ENCODE data around the gene MACROD1. TPM values are rescaled to one million over a fixed set of nuclear protein-coding genes. Genes with fewer than 3 reads are reported as not detected.
A peak's percentile ranks its signal among the peaks of the same experiment; 100 is the strongest.

Gene MACROD1
- polyA plus RNA-seq, 4 donors: 13.1 to 137 (median 17.8) TPM

- Histone ChIP-seq H3K4me1 (ENCODE audit: control insufficient read depth in 3 of 3, insufficient read depth in 2 of 3, low read depth in 1 of 3, low read length in 2 of 3) (peaks cover 0 to 6% (median 0%) of the 10 kb centered on the region in 3 donors), H3K27ac (ENCODE audit: low read depth in 1 of 3, low read length in 2 of 3) (no peak overlapping the region), H3K27me3 (ENCODE audit: control insufficient read depth in 3 of 3, insufficient read depth in 3 of 3, low read length in 3 of 3) (no peaks in the 10 kb centered on the region), H3K9me3 (ENCODE audit: control insufficient read depth in 2 of 2, insufficient read depth in 1 of 2, low read depth in 1 of 2, low read length in 1 of 2) (no peaks in the 10 kb centered on the region), H3K36me3 (ENCODE audit: control insufficient read depth in 3 of 3, insufficient read depth in 2 of 3, low read depth in 1 of 3, low read length in 3 of 3) (no peaks in the 10 kb centered on the region), H3K4me3 (ENCODE audit: low read depth in 1 of 3, low read length in 3 of 3) (no peak overlapping the region)
- DNase-seq: no peak
- no peak for FAIRE-seq
- WGBS, 3 donors: 79 to 86% (median 83%) methylated on average over 8 of the region's 8 CpGs
Measured at GRCh38 chr11:64100360-64100759, 65.6 kb downstream of the MACROD1 start.

GRCh38 chr11:64099436-64099835 lies 66.5 kb downstream of the MACROD1 start:
- no peak for DNase-seq
- WGBS, 3 donors: 75 to 94% (median 92%) methylated on average over 4 of the region's 4 CpGs
- H3K36me3 ChIP-seq (ENCODE audit: control insufficient read depth in 3 of 3, insufficient read depth in 2 of 3, low read depth in 1 of 3, low read length in 3 of 3): no peaks in the 10 kb centered on the region
- no peaks in the 10 kb centered on the region for H3K9me3 ChIP-seq (ENCODE audit: control insufficient read depth in 2 of 2, insufficient read depth in 1 of 2, low read depth in 1 of 2, low read length in 1 of 2)
- no peak for FAIRE-seq
- no peaks in the 10 kb centered on the region for H3K27me3 ChIP-seq (ENCODE audit: control insufficient read depth in 3 of 3, insufficient read depth in 3 of 3, low read length in 3 of 3)
- no peak overlapping the region for H3K4me3 ChIP-seq (ENCODE audit: low read depth in 1 of 3, low read length in 3 of 3)
- H3K27ac ChIP-seq (ENCODE audit: low read depth in 1 of 3, low read length in 2 of 3): no peak overlapping the region
- H3K4me1 ChIP-seq (ENCODE audit: control insufficient read depth in 3 of 3, insufficient read depth in 2 of 3, low read depth in 1 of 3, low read length in 2 of 3): peaks cover 0 to 10% (median 0%) of the 10 kb centered on the region in 3 donors

DNA sequence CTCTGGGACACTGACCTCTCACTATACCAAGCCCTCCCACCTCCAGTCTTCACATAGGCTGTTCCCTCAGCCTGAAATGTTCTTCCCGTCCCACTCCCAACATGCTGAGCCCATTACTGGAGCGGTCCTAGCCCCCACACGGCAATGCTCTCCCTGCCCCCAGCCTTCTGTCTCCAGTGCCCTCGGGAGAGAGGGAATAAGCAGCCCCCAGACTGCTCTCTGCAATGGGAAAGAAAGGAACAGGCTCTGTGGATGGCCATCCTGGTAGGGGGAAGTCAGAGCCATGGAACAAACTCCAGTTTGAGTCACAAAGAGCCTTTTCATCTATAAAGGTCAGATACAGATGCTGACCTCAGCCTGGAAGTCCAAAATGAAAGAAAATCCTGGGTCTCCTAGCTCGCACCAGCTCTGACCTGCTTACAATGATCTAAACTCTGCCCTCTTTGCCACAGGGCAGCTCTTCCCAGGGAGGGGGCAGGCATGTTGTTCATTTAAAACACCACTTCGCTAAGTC lies 67.5 kb downstream of the MACROD1 start:
- H3K36me3 ChIP-seq (ENCODE audit: control insufficient read depth in 3 of 3, insufficient read depth in 2 of 3, low read depth in 1 of 3, low read length in 3 of 3): no peaks in the 10 kb centered on the region
- H3K4me3 ChIP-seq (ENCODE audit: low read depth in 1 of 3, low read length in 3 of 3): no peak overlapping the region
- DNase-seq: no peak
- no peak for FAIRE-seq
- H3K4me1 ChIP-seq (ENCODE audit: control insufficient read depth in 3 of 3, insufficient read depth in 2 of 3, low read depth in 1 of 3, low read length in 2 of 3): peaks cover 0 to 12% (median 0%) of the 10 kb centered on the region in 3 donors
- H3K27ac ChIP-seq (ENCODE audit: low read depth in 1 of 3, low read length in 2 of 3): no peak overlapping the region
- no peaks in the 10 kb centered on the region for H3K9me3 ChIP-seq (ENCODE audit: control insufficient read depth in 2 of 2, insufficient read depth in 1 of 2, low read depth in 1 of 2, low read length in 1 of 2)
- 72 to 85% (median 80%) methylated on average over 6 of the region's 6 CpGs for WGBS, 3 donors
- H3K27me3 ChIP-seq (ENCODE audit: control insufficient read depth in 3 of 3, insufficient read depth in 3 of 3, low read length in 3 of 3): no peaks in the 10 kb centered on the region

DNA sequence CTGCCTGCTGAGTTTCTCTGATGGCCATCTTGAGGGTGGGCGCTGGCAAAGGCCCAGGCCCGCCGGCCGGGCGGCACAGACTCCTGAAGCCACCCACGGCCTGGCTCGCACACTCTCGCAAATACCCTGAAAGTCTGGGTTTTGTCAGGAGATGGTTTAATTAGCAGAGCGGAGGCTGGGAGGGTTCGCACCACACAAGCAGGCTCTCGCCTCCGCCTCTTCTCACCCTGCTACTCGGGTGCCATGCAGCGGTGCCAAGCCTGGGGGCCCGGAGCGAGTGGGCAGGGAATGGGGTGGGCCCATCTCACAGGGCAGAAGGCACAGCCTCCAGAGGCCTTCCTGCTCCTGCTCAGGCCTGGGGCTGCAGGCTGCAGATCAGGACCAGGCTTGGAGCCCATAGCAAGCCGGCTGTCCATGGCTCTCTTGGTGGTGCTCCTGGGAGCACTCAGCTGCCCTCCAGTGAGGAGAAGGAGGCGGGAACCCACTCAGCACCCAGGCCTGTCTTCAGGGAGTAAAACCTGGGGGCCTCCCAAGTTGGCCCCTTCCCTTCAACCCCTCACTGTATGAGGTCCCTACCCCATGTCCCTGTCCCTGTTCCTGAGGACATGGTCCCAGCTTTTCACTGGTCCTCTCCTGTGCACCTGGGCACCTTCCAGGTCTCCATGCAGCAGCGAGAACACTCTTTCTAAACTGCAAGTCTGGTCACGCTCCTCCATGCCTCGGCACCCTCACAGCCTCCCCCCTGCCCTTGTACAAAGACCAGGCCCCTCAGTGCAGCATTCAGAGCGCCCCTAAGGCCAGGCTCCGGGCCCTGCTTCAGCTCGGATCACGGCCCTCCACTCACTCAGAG lies 68.2 kb downstream of the MACROD1 start:
- no peaks in the 10 kb centered on the region for H3K36me3 ChIP-seq (ENCODE audit: control insufficient read depth in 3 of 3, insufficient read depth in 2 of 3, low read depth in 1 of 3, low read length in 3 of 3)
- WGBS, 3 donors: 86 to 94% (median 88%) methylated on average over 24 to 25 of the region's 25 CpGs
- no peak overlapping the region for H3K27ac ChIP-seq (ENCODE audit: low read depth in 1 of 3, low read length in 2 of 3)
- FAIRE-seq (no peak), DNase-seq (no peak)
- no peaks in the 10 kb centered on the region for H3K27me3 ChIP-seq (ENCODE audit: control insufficient read depth in 3 of 3, insufficient read depth in 3 of 3, low read length in 3 of 3)
- peaks cover 0 to 12% (median 0%) of the 10 kb centered on the region in 3 donors for H3K4me1 ChIP-seq (ENCODE audit: control insufficient read depth in 3 of 3, insufficient read depth in 2 of 3, low read depth in 1 of 3, low read length in 2 of 3)
- no peak overlapping the region for H3K4me3 ChIP-seq (ENCODE audit: low read depth in 1 of 3, low read length in 3 of 3)
- no peaks in the 10 kb centered on the region for H3K9me3 ChIP-seq (ENCODE audit: control insufficient read depth in 2 of 2, insufficient read depth in 1 of 2, low read depth in 1 of 2, low read length in 1 of 2)

DNA sequence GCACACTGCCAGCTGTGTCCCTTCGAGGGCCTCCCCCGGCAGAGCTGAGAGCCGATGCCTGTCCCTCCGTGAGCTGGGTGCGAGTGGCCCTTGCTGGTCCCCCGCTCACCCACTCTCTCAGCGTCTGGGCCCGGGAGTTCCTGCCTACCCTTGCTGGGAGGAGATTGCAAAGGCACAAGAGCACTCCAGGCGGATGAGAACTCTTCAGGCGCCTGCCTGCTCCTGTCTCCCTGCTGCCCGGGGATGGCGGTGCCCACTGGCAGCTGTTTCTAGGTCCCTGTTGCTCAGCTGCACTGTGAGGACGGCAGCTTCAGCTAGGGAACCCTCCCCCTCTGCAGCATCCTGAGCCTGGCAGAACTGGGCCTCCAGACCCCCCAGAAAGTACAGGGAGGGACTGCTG lies 69.1 kb downstream of the MACROD1 start:
- DNase-seq (no peak), FAIRE-seq (no peak)
- Histone ChIP-seq H3K9me3 (ENCODE audit: control insufficient read depth in 2 of 2, insufficient read depth in 1 of 2, low read depth in 1 of 2, low read length in 1 of 2) (no peaks in the 10 kb centered on the region), H3K4me3 (ENCODE audit: low read depth in 1 of 3, low read length in 3 of 3) (no peak overlapping the region), H3K4me1 (ENCODE audit: control insufficient read depth in 3 of 3, insufficient read depth in 2 of 3, low read depth in 1 of 3, low read length in 2 of 3) (peaks cover 0 to 12% (median 0%) of the 10 kb centered on the region in 3 donors), H3K27ac (ENCODE audit: low read depth in 1 of 3, low read length in 2 of 3) (no peak overlapping the region), H3K27me3 (ENCODE audit: control insufficient read depth in 3 of 3, insufficient read depth in 3 of 3, low read length in 3 of 3) (no peaks in the 10 kb centered on the region), H3K36me3 (ENCODE audit: control insufficient read depth in 3 of 3, insufficient read depth in 2 of 3, low read depth in 1 of 3, low read length in 3 of 3) (no peaks in the 10 kb centered on the region)
- WGBS, 3 donors: 79 to 96% (median 92%) methylated on average over 13 of the region's 13 CpGs

DNA sequence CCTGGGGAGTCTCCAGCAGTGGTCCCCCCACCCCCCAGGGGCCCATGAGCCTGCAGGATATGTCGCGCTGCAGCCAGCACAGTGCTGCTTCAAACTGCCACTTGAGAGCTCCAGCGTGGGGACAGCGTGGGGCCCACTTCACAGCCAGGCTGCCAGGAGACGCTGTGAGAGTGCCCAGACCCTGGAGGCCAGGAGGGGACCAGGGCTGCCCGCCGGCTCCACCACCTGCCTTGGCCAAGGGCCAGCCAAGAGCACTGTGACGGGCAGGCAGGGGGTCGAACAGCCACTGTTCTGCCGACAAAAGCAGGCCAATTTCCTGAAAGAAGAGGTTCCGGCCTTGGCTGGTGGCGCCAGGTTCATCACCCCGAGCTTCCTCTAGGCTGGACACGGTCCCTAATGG lies 70.0 kb downstream of the MACROD1 start:
- Histone ChIP-seq H3K9me3 (ENCODE audit: control insufficient read depth in 2 of 2, insufficient read depth in 1 of 2, low read depth in 1 of 2, low read length in 1 of 2) (no peaks in the 10 kb centered on the region), H3K36me3 (ENCODE audit: control insufficient read depth in 3 of 3, insufficient read depth in 2 of 3, low read depth in 1 of 3, low read length in 3 of 3) (no peaks in the 10 kb centered on the region), H3K27me3 (ENCODE audit: control insufficient read depth in 3 of 3, insufficient read depth in 3 of 3, low read length in 3 of 3) (no peaks in the 10 kb centered on the region), H3K4me1 (ENCODE audit: control insufficient read depth in 3 of 3, insufficient read depth in 2 of 3, low read depth in 1 of 3, low read length in 2 of 3) (peaks cover 0 to 12% (median 0%) of the 10 kb centered on the region in 3 donors), H3K27ac (ENCODE audit: low read depth in 1 of 3, low read length in 2 of 3) (no peak overlapping the region), H3K4me3 (ENCODE audit: low read depth in 1 of 3, low read length in 3 of 3) (no peak overlapping the region)
- DNase-seq (no peak), FAIRE-seq (no peak)
- 75 to 84% (median 83%) methylated on average over 12 to 14 of the region's 14 CpGs for WGBS, 3 donors

GRCh38 chr11:64095273-64095817 lies 70.6 kb downstream of the MACROD1 start:
- DNase-seq (no peak), FAIRE-seq (no peak)
- Histone ChIP-seq H3K27me3 (ENCODE audit: control insufficient read depth in 3 of 3, insufficient read depth in 3 of 3, low read length in 3 of 3) (no peaks in the 10 kb centered on the region), H3K9me3 (ENCODE audit: control insufficient read depth in 2 of 2, insufficient read depth in 1 of 2, low read depth in 1 of 2, low read length in 1 of 2) (no peaks in the 10 kb centered on the region), H3K27ac (ENCODE audit: low read depth in 1 of 3, low read length in 2 of 3) (peak overlapping the region in 1 of 3 donors; percentile 33), H3K36me3 (ENCODE audit: control insufficient read depth in 3 of 3, insufficient read depth in 2 of 3, low read depth in 1 of 3, low read length in 3 of 3) (no peaks in the 10 kb centered on the region), H3K4me1 (ENCODE audit: control insufficient read depth in 3 of 3, insufficient read depth in 2 of 3, low read depth in 1 of 3, low read length in 2 of 3) (peaks cover 0 to 12% (median 0%) of the 10 kb centered on the region in 3 donors), H3K4me3 (ENCODE audit: low read depth in 1 of 3, low read length in 3 of 3) (no peak overlapping the region)
- 72 to 87% (median 82%) methylated on average over 10 of the region's 10 CpGs for WGBS, 3 donors

DNA sequence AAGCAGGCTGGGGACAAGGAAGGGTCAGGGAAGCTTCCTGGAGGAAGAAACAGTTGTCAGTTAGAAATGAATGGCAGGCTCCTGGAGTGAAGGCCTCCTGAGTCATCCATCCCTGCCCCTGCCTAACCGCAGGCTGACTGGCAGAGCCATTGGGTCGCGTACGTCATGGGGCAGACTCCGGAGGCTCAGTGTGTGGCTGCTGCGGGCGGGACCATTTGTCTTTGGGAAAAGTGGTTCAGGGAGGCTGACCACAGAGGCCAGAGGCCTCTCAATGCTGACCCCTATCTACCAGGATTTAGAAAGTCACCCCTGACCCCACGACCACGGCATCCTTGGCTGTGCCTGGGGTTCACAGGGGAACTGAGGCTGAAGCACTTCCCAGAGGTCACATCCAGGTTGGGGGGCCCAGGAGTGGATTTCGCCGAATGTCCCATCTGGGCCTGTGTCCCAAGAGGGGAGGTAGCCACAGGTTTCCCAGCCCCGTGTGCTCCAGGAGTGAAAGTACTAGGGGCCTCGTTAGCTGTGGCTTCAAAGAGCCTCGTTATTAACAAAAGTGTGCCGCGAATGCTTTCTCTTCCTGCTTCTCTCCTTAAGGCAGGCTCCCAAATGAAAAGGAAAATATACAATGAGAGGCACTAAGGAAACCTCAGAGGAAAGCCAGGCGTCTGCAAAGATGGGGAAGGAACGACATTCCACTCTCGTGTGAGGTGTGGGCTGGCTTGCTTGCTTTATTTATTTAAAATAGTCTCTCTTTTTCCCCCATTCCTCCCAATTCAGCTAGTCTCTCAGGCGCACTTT lies 71.3 kb downstream of the MACROD1 start:
- no peak for DNase-seq
- H3K36me3 ChIP-seq (ENCODE audit: control insufficient read depth in 3 of 3, insufficient read depth in 2 of 3, low read depth in 1 of 3, low read length in 3 of 3): no peaks in the 10 kb centered on the region
- WGBS, 3 donors: 70 to 88% (median 82%) methylated on average over 20 of the region's 20 CpGs
- no peak overlapping the region for H3K4me3 ChIP-seq (ENCODE audit: low read depth in 1 of 3, low read length in 3 of 3)
- H3K27ac ChIP-seq (ENCODE audit: low read depth in 1 of 3, low read length in 2 of 3): peak overlapping the region in 1 of 3 donors; percentile 33
- H3K4me1 ChIP-seq (ENCODE audit: control insufficient read depth in 3 of 3, insufficient read depth in 2 of 3, low read depth in 1 of 3, low read length in 2 of 3): peaks cover 0 to 12% (median 0%) of the 10 kb centered on the region in 3 donors
- FAIRE-seq: no peak
- H3K27me3 ChIP-seq (ENCODE audit: control insufficient read depth in 3 of 3, insufficient read depth in 3 of 3, low read length in 3 of 3): peaks cover 0 to 2% (median 0%) of the 10 kb centered on the region in 3 donors
- H3K9me3 ChIP-seq (ENCODE audit: control insufficient read depth in 2 of 2, insufficient read depth in 1 of 2, low read depth in 1 of 2, low read length in 1 of 2): no peaks in the 10 kb centered on the region
